CD4-positive, alpha-beta T cell treated with Interleukin-6 for 4 hours (primary cell): ENCODE measurements around the gene TAF12.
"Not testable (repeated sequence)": the region's sequence is repeated elsewhere in the genome, so short reads cannot be mapped to it uniquely, and the experiment has no call there.

Experiments
- DNase-seq: peaks from one replicate; pipeline ENCODE4 v3.0.0-alpha.2; 2020; ENCODE audit warnings: mixed read lengths

The TAF12 gene

GRCh38 chr1:28644494-28644893 is 1.6 kb upstream of the TAF12 start:
- no peak for DNase-seq

- no peak for DNase-seq
Observed at GRCh38 chr1:28642056-28642846, 616 bp downstream of the TAF12 start.

- DNase-seq, result peak; percentile 38
Observed at GRCh38 chr1:28640766-28641165, 2.1 kb downstream of the TAF12 start.

- DNase-seq, result no peak
Observed at GRCh38 chr1:28632560-28632959, 10.3 kb downstream of the TAF12 start.

- no peak for DNase-seq
Observed at GRCh38 chr1:28631713-28632112, 11.2 kb downstream of the TAF12 start.

GRCh38 chr1:28613175-28613574 is 29.7 kb downstream of the TAF12 start:
- DNase-seq, result no peak

GRCh38 chr1:28606771-28607170 is 36.1 kb downstream of the TAF12 start:
- DNase-seq, result no peak

- no peak for DNase-seq
Observed at GRCh38 chr1:28604962-28605361, 37.9 kb downstream of the TAF12 start.

GRCh38 chr1:28604411-28604810 is 38.5 kb downstream of the TAF12 start:
- no peak for DNase-seq

GRCh38 chr1:28602536-28603439 is 40.1 kb downstream of the TAF12 start:
- peak; percentile 56 for DNase-seq

GRCh38 chr1:28601696-28602095 is 41.2 kb downstream of the TAF12 start:
- no peak for DNase-seq

- DNase-seq, result not testable (repeated sequence)
Observed at GRCh38 chr1:28596276-28596675, 46.6 kb downstream of the TAF12 start.

- no peak for DNase-seq
Observed at GRCh38 chr1:28595412-28596191, 47.3 kb downstream of the TAF12 start.

GRCh38 chr1:28594686-28595411 is 48.0 kb downstream of the TAF12 start:
- not testable (repeated sequence) for DNase-seq

- DNase-seq, result not testable (repeated sequence)
Observed at GRCh38 chr1:28593988-28594356, 48.9 kb downstream of the TAF12 start.

GRCh38 chr1:28592321-28593071 is 50.4 kb downstream of the TAF12 start:
- DNase-seq, result no peak

- peak; percentile 44 for DNase-seq
Observed at GRCh38 chr1:28591708-28592320, 51.1 kb downstream of the TAF12 start, which contains the start of gene RAB42. Gene RAB42, plus strand, starts transcription at chr1:28592265. Its CDS starts 247 bp downstream, at chr1:28592512.

GRCh38 chr1:28586585-28587391 is 56.1 kb downstream of the TAF12 start:
- DNase-seq, result not testable (repeated sequence)

- DNase-seq, result no peak
Observed at GRCh38 chr1:28582248-28582615, 60.6 kb downstream of the TAF12 start.
